A673 (cell line): Measurements from ENCODE around the gene UTP3. TPM values are rescaled to one million over a fixed set of nuclear protein-coding genes. Genes with fewer than 3 reads are reported as not detected.
"Not testable (repeated sequence)": the region's sequence is repeated elsewhere in the genome, so short reads cannot be mapped to it uniquely, and the experiment has no call there.

Experiments
- BruUV-seq: library from RNA; stranded (reverse); fragments of 400-500 nt; replicated peaks from 2 replicates; lab custom pipeline; 2021; lab: Mats Ljungman, UMichigan
- CTCF ChIA-PET: fragments of 300-600 bp; sonication (Branson Sonifier 250); formaldehyde crosslinking; loops from one replicate; lab custom pipeline; 2022; ENCODE audit warnings: antibody characterized with exemption; lab: Charles Lee
- POLR2A ChIA-PET: fragments of 300-600 bp; sonication (Branson Sonifier 250); formaldehyde crosslinking; loops from one replicate; lab custom pipeline; 2022; ENCODE audit warnings: antibody characterized with exemption; ENCODE audit not compliant: low non-redundant PET; lab: Charles Lee
- DNase-seq: peaks from one replicate; pipeline ENCODE4 v3.0.0-alpha.2; 2015; ENCODE audit warnings: low spot score
- H3K27ac ChIP-seq: fragments of 200-600 bp; sonication (generic); 2 replicates; pipeline ENCODE4 v1.5.1; 2016; ENCODE audit warnings: mixed run types, low read depth, mild to moderate bottlenecking, mixed read lengths, antibody characterized with exemption, low read length; ENCODE audit not compliant: poor library complexity, severe bottlenecking
- H3K27me3 ChIP-seq: fragments of 200-600 bp; sonication (generic); replicated peaks from 2 replicates; pipeline ENCODE4 v1.6.1; 2017; ENCODE audit warnings: mixed run types, low read depth, mild to moderate bottlenecking, mixed read lengths, antibody characterized with exemption, low read length; ENCODE audit not compliant: insufficient read depth, poor library complexity
- H3K36me3 ChIP-seq: fragments of 200-600 bp; sonication (generic); 2 replicates; pipeline ENCODE4 v1.6.1; 2016; ENCODE audit warnings: mixed run types, mild to moderate bottlenecking, mixed read lengths, antibody characterized with exemption, low read length; ENCODE audit not compliant: insufficient read depth, poor library complexity, severe bottlenecking
- H3K4me1 ChIP-seq: fragments of 200-600 bp; sonication (generic); 2 replicates; pipeline ENCODE4 v1.6.1; 2017; ENCODE audit warnings: mixed run types, mild to moderate bottlenecking, mixed read lengths, antibody characterized with exemption, low read length; ENCODE audit not compliant: insufficient read depth, poor library complexity, severe bottlenecking
- H3K4me3 ChIP-seq: fragments of 200-600 bp; sonication (generic); 2 replicates; pipeline ENCODE4 v1.5.1; 2016; ENCODE audit warnings: low read depth, mixed run types, mild to moderate bottlenecking, mixed read lengths, low read length; ENCODE audit not compliant: poor library complexity, severe bottlenecking
- H3K9me3 ChIP-seq: fragments of 200-600 bp; sonication (generic); 2 replicates; pipeline ENCODE4 v1.6.1; 2016; ENCODE audit warnings: mixed run types, low read depth, mild to moderate bottlenecking, mixed read lengths, antibody characterized with exemption, low read length; ENCODE audit not compliant: poor library complexity, severe bottlenecking
- CTCF ChIP-seq: fragments of 300-800, 200-600 bp; sonication (generic); conservative IDR thresholded peaks from 2 replicates; pipeline ENCODE4 v1.5.1; 2017; ENCODE audit warnings: low read depth, mild to moderate bottlenecking, antibody characterized with exemption, low read length, moderate library complexity, mixed read lengths
- EZH2 ChIP-seq: fragments of 200-600 bp; sonication (generic); IDR thresholded peaks from 2 replicates; pipeline ENCODE4 v1.6.1; 2017; ENCODE audit warnings: borderline replicate concordance, low read depth, mild to moderate bottlenecking, mixed read lengths, antibody characterized with exemption, low read length; ENCODE audit not compliant: poor library complexity, severe bottlenecking
- intact Hi-C: fragments of 100-400 bp; cut with micrococcal nuclease; formaldehyde crosslinking; loops from one replicate; pipeline ENCODE4 v1.10.0; 2022; ENCODE audit not compliant: unreplicated experiment
- total RNA-seq: library from RNA; stranded (reverse); gene quantifications from 2 replicates; pipeline ENCODE4 v1.2.3, GENCODE V29; 2021

The UTP3 gene
- total RNA-seq, 1 experiment from 2014 or later = 17.1 TPM

DNA sequence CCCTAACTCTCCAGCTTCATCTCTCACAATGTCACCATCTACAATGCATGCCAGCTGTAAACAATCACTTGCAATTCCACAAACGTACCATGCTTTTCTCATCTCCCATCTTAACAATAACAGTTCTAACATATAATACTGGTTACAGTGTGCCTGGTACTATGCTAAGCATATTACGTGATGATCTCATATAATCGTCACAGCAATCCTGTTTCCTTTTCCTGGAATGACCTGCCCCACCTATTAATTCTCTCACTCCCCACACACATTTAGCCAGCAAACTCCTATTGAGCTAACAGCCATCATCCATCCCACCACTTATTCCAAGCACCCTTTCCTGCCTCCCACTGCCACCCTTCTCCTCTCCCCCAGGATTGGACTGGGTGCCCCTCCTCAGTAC is 29.9 kb upstream of the UTP3 start:
- no peak overlapping the region for H3K4me3 ChIP-seq
- no peaks in the 10 kb centered on the region for H3K9me3 ChIP-seq
- BruUV-seq = no TSS peak
- intact Hi-C loops = no loop called here
- H3K36me3 ChIP-seq = no peaks in the 10 kb centered on the region
- no peak for TF ChIP-seq CTCF
- ChIA-PET CTCF (no interaction called here), POLR2A (no interaction called here)
- no peak for DNase-seq
- no peak overlapping the region for H3K27ac ChIP-seq
- no peaks in the 10 kb centered on the region for H3K4me1 ChIP-seq
- H3K27me3 ChIP-seq = no peaks in the 10 kb centered on the region

DNA sequence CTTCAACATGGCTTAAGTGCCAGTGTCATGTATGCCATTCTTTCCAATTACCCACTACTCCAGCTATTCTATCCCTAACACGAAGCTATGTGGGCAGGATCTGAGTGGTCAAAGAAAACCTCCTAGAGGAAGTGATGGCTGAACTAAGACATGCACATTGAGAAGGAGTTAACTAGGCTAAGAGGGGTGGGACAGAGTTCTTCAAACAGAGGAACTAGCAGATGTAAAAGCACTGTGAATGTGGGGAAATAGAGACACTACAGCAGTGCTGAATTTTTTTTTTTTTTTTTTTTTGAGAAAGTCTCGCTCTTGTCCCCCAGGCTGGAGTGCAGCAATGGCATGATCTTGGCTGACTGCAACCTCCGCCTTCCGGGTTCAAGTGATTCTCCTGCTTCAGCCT is 28.2 kb upstream of the UTP3 start:
- H3K9me3 ChIP-seq = no peaks in the 10 kb centered on the region
- no peak overlapping the region for H3K27ac ChIP-seq
- no peaks in the 10 kb centered on the region for H3K27me3 ChIP-seq
- POLR2A ChIA-PET = no interaction called here
- DNase-seq = no peak
- BruUV-seq = no TSS peak
- H3K36me3 ChIP-seq = no peaks in the 10 kb centered on the region
- TF ChIP-seq CTCF (no peak), EZH2 (no peak)
- intact Hi-C loops = no loop called here
- CTCF ChIA-PET = no interaction called here
- H3K4me1 ChIP-seq = no peaks in the 10 kb centered on the region
- H3K4me3 ChIP-seq = no peak overlapping the region

- H3K4me1 ChIP-seq, BruUV-seq, POLR2A ChIA-PET, H3K9me3 ChIP-seq, intact Hi-C loops, DNase-seq, H3K27me3 ChIP-seq, H3K36me3 ChIP-seq, H3K4me3 ChIP-seq, CTCF ChIA-PET, H3K27ac ChIP-seq: not testable (repeated sequence)
Measured at GRCh38 chr4:70661309-70661922, 26.9 kb upstream of the UTP3 start.

DNA sequence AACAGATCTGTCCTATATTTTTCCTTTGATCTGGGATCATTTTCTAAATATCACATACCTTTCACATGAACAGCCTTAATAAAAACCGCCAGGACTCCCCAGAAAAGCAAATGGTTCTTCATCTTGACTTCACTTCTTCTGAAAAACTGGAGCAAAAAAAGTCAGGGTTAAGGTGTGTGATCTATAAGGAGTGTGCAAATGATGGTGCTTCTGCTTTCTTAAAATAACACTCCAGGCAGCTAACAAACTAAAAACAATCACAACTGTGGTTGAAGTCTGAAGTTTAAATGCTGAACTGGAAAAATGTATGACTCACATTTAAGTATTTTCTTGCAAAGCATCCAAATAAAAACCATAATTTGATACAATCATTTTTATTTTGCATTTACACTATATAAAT is 22.0 kb upstream of the UTP3 start, which contains the start of gene JCHAIN:
JCHAIN (minus strand) TSS at position 140 of the 400 bp plus-strand sequence; CDS start at position 122, 18 bp downstream.
- Histone ChIP-seq H3K36me3 (no peaks in the 10 kb centered on the region), H3K9me3 (no peaks in the 10 kb centered on the region), H3K27ac (no peak within 1 kb of the TSS), H3K4me1 (no peaks in the 10 kb centered on the region), H3K27me3 (no peaks in the 10 kb centered on the region), H3K4me3 (no peak within 1 kb of the TSS)
- intact Hi-C loops = no loop called here
- no peak for DNase-seq
- TF ChIP-seq CTCF = no peak
- no peak for TF ChIP-seq EZH2
- no TSS peak for BruUV-seq
- POLR2A ChIA-PET = no interaction called here
- CTCF ChIA-PET = no interaction called here
